ENCODE results near the gene SRPRB.

SRPRB gene

GRCh38 chr3:133853063-133853924, 47.7 kb downstream of the SRPRB start:
- TF ChIP-seq, protein P1, sequence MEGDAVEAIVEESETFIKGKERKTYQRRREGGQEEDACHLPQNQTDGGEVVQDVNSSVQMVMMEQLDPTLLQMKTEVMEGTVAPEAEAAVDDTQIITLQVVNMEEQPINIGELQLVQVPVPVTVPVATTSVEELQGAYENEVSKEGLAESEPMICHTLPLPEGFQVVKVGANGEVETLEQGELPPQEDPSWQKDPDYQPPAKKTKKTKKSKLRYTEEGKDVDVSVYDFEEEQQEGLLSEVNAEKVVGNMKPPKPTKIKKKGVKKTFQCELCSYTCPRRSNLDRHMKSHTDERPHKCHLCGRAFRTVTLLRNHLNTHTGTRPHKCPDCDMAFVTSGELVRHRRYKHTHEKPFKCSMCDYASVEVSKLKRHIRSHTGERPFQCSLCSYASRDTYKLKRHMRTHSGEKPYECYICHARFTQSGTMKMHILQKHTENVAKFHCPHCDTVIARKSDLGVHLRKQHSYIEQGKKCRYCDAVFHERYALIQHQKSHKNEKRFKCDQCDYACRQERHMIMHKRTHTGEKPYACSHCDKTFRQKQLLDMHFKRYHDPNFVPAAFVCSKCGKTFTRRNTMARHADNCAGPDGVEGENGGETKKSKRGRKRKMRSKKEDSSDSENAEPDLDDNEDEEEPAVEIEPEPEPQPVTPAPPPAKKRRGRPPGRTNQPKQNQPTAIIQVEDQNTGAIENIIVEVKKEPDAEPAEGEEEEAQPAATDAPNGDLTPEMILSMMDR (IDR thresholded peaks at IDR 0.05) = no peak

DNA sequence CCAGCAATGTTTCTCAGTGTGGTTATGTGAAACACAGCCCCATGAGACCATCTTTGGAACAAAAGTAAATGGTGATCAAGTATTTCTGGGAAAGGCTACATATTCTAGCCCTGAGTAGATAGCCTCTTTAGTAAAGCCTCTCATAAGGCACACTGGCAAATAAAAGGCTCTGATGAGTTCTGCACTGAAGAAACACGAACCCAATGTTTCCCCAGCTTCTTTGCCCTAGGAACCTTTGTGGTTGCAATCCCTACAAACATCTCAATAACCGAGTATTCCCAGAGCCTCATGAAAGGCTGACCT, 48.3 kb downstream of the SRPRB start:
- TF ChIP-seq, protein P1 (IDR thresholded peaks at IDR 0.05) = no peak

DNA sequence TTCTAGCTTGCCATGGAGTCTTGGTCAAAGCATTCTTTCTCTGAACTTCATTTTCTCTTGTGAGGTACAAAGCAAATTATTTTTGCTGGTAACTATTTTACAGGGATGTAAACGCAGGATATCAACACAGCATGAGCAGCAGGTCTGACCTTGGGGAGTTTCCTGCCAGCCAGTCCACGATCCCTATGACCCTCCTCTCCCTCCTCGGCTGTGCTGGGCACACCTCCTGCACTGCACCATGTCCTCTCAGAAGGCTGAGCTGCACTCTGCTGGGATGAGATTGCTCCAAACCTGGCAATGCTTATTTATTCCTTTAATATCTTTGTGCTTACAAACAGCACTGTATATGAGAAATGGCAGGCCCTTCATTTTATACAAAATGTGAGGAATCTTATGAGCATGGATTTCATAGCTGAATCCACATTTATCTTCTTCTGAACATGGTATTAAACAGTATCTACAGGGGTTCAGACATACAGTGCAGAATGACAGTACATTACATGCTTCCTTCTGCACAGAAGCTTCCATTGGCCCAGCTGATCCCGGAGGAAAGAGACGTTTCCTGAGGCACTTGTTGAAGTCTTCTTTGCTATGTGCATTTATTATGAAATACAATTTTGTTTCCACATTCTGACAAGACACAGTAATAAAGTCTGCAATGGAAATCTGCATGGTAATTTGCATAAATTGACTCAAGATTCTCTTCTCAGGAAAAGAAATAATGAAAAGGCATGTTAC, 48.8 kb downstream of the SRPRB start:
- TF ChIP-seq, protein P1 (IDR thresholded peaks at IDR 0.05) = no peak

- TF ChIP-seq, protein P1 (IDR thresholded peaks at IDR 0.05) = no peak
Observed at GRCh38 chr3:133855002-133855370, 49.4 kb downstream of the SRPRB start.

DNA sequence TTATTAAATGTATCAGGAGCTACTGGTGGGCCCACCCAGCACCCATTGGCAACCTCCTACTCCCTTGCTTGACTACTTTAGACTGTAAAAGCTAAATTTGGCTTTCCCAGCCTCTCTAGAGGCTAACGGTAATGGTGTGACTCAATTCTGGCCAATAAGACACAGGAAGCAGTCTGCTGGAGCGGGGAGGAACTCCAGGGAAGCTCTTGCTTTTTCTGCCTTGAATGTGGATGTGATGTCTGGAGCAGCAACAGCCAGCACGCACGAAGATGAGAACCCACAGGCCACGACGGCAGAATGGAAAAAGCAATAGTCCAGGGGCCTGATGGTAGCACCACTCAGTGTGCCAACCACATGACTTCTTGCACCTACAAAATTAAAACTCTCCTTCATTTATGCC, 50.2 kb downstream of the SRPRB start:
- TF ChIP-seq, protein P1 (IDR thresholded peaks at IDR 0.05) = no peak

DNA sequence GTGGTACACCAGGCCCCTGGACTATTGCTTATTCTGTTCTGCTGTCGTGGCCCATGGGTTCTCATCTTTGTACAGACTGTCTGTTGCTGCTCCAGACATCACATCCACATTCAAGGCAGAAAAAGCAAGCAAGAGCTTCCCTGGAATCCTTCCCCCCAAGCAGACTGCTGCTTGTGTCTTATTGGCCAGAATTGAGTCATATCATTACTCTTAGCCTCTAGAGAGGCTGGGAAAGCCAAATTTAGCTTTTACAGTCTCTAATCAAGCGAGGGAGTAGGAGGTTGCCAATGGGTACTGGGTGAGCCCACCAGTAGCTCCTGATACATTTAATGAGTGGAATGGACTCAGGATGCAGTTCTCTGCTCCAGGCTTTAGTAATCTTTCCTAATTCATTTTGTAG, 50.7 kb downstream of the SRPRB start:
- TF ChIP-seq, protein P1 (IDR thresholded peaks at IDR 0.05) = no peak

GRCh38 chr3:133857767-133858166, 52.2 kb downstream of the SRPRB start:
- TF ChIP-seq, protein P1 (IDR thresholded peaks at IDR 0.05) = no peak

Measured in LNCAP (cell line).